Tibial nerve (tissue), 4 donors: ENCODE measurements around the gene POLR2F.

Source experiments
- CTCF ChIP-seq, 5 experiments: fragments of 200-600 bp in 3 of 5; fragments of 450-650 bp in 2 of 5; sonication (generic) in 3 of 5; IDR thresholded peaks; one replicate each; pipeline ENCODE4 v1.5.1; 2016 to 2019; ENCODE audit warnings: antibody characterized with exemption in 5 of 5, mild to moderate bottlenecking in 3 of 5, moderate library complexity in 2 of 5
- EP300 ChIP-seq, 2 donors: sonication (generic); formaldehyde crosslinking; IDR thresholded peaks; one replicate each; pipeline ENCODE4 v1.6.1; 2017; ENCODE audit warnings: antibody characterized with exemption in 2 of 2, mild to moderate bottlenecking in 1 of 2

- TF ChIP-seq EP300 (IDR thresholded peaks at IDR 0.05) = no peak
- no peak for TF ChIP-seq CTCF (IDR thresholded peaks at IDR 0.05)
Observed at GRCh38 chr22:37909766-37910165, 43.7 kb upstream of the POLR2F start.
